ENCODE measurements around the gene FPGT.
"Not testable (repeated sequence)": the region's sequence is repeated elsewhere in the genome, so short reads cannot be mapped to it uniquely, and the experiment has no call there.

The FPGT gene

GRCh38 chr1:74197657-74198552 lies at the start of gene FPGT, which contains the start of gene LRRIQ3:
TSS of gene FPGT (plus strand) at chr1:74198242. CDS start at chr1:74198279, 37 bp downstream.
TSS of gene LRRIQ3 (minus strand) at chr1:74198176. CDS start at chr1:74183684, 14,492 bp downstream.
- Histone ChIP-seq H3K36me3 (ENCODE audit: insufficient read depth, low read length) (no peaks in the 10 kb centered on the region), H3K27me3 (ENCODE audit: insufficient read depth, low read length) (no peaks in the 10 kb centered on the region), H3K4me1 (ENCODE audit: insufficient read depth, low read length) (no peaks in the 10 kb centered on the region), H3K9me3 (ENCODE audit: low read length) (no peaks in the 10 kb centered on the region), H3K4me3 (ENCODE audit: low read length) (peak within 1 kb of the TSS; percentile 54), H2AFZ (ENCODE audit: low read depth, low read length) (peak within 1 kb of the TSS; percentile 23)

- peaks cover 7% of the 10 kb centered on the region for H3K4me1 ChIP-seq (ENCODE audit: insufficient read depth, low read length)
- H3K27me3 ChIP-seq (ENCODE audit: insufficient read depth, low read length) = no peaks in the 10 kb centered on the region
- H3K4me3 ChIP-seq (ENCODE audit: low read length) = no peak overlapping the region
- no peak overlapping the region for H2AFZ ChIP-seq (ENCODE audit: low read depth, low read length)
- no peaks in the 10 kb centered on the region for H3K9me3 ChIP-seq (ENCODE audit: low read length)
- no peaks in the 10 kb centered on the region for H3K36me3 ChIP-seq (ENCODE audit: insufficient read depth, low read length)
Measured at GRCh38 chr1:74160046-74160445, 38.0 kb upstream of the FPGT start.

- Histone ChIP-seq H3K4me3 (ENCODE audit: low read length) (no peak overlapping the region), H3K27me3 (ENCODE audit: insufficient read depth, low read length) (no peaks in the 10 kb centered on the region), H3K9me3 (ENCODE audit: low read length) (no peaks in the 10 kb centered on the region), H3K36me3 (ENCODE audit: insufficient read depth, low read length) (no peaks in the 10 kb centered on the region), H3K4me1 (ENCODE audit: insufficient read depth, low read length) (peaks cover 7% of the 10 kb centered on the region), H2AFZ (ENCODE audit: low read depth, low read length) (no peak overlapping the region)
Measured at GRCh38 chr1:74161497-74161896, 36.5 kb upstream of the FPGT start.

GRCh38 chr1:74162333-74162732 lies 35.7 kb upstream of the FPGT start:
- Histone ChIP-seq H3K27me3 (ENCODE audit: insufficient read depth, low read length) (no peaks in the 10 kb centered on the region), H3K4me1 (ENCODE audit: insufficient read depth, low read length) (peaks cover 7% of the 10 kb centered on the region), H2AFZ (ENCODE audit: low read depth, low read length) (no peak overlapping the region), H3K9me3 (ENCODE audit: low read length) (no peaks in the 10 kb centered on the region), H3K36me3 (ENCODE audit: insufficient read depth, low read length) (no peaks in the 10 kb centered on the region), H3K4me3 (ENCODE audit: low read length) (no peak overlapping the region)

GRCh38 chr1:74174423-74174822 lies 23.6 kb upstream of the FPGT start:
- not testable (repeated sequence) for H3K4me1 ChIP-seq (ENCODE audit: insufficient read depth, low read length); H3K36me3 ChIP-seq (ENCODE audit: insufficient read depth, low read length); H3K9me3 ChIP-seq (ENCODE audit: low read length); H2AFZ ChIP-seq (ENCODE audit: low read depth, low read length); H3K4me3 ChIP-seq (ENCODE audit: low read length); H3K27me3 ChIP-seq (ENCODE audit: insufficient read depth, low read length)

GRCh38 chr1:74180490-74180889 lies 17.6 kb upstream of the FPGT start:
- no peak overlapping the region for H3K4me3 ChIP-seq (ENCODE audit: low read length)
- H2AFZ ChIP-seq (ENCODE audit: low read depth, low read length) = no peak overlapping the region
- H3K9me3 ChIP-seq (ENCODE audit: low read length) = no peaks in the 10 kb centered on the region

GRCh38 chr1:74193908-74194307 lies 4.1 kb upstream of the FPGT start:
- H3K36me3 ChIP-seq (ENCODE audit: insufficient read depth, low read length) = no peaks in the 10 kb centered on the region
- H3K9me3 ChIP-seq (ENCODE audit: low read length) = no peaks in the 10 kb centered on the region
- no peaks in the 10 kb centered on the region for H3K27me3 ChIP-seq (ENCODE audit: insufficient read depth, low read length)

More at GRCh38 chr1:74180490-74180889, 17.6 kb upstream of the FPGT start:
- H3K4me1 ChIP-seq (ENCODE audit: insufficient read depth, low read length) = no peaks in the 10 kb centered on the region
- H3K27me3 ChIP-seq (ENCODE audit: insufficient read depth, low read length) = no peaks in the 10 kb centered on the region
- no peaks in the 10 kb centered on the region for H3K36me3 ChIP-seq (ENCODE audit: insufficient read depth, low read length)

GRCh38 chr1:74195339-74195738 lies 2.7 kb upstream of the FPGT start:
- H3K36me3 ChIP-seq (ENCODE audit: insufficient read depth, low read length) = no peaks in the 10 kb centered on the region
- H3K9me3 ChIP-seq (ENCODE audit: low read length) = no peaks in the 10 kb centered on the region
- no peaks in the 10 kb centered on the region for H3K27me3 ChIP-seq (ENCODE audit: insufficient read depth, low read length)
- no peak overlapping the region for H2AFZ ChIP-seq (ENCODE audit: low read depth, low read length)
- no peak overlapping the region for H3K4me3 ChIP-seq (ENCODE audit: low read length)
- no peaks in the 10 kb centered on the region for H3K4me1 ChIP-seq (ENCODE audit: insufficient read depth, low read length)

More at GRCh38 chr1:74193908-74194307, 4.1 kb upstream of the FPGT start:
- no peak overlapping the region for H2AFZ ChIP-seq (ENCODE audit: low read depth, low read length)
- H3K4me1 ChIP-seq (ENCODE audit: insufficient read depth, low read length) = no peaks in the 10 kb centered on the region
- H3K4me3 ChIP-seq (ENCODE audit: low read length) = no peak overlapping the region

- Histone ChIP-seq H3K4me1 (ENCODE audit: insufficient read depth, low read length) (no peaks in the 10 kb centered on the region), H3K4me3 (ENCODE audit: low read length) (no peak overlapping the region), H3K36me3 (ENCODE audit: insufficient read depth, low read length) (no peaks in the 10 kb centered on the region), H2AFZ (ENCODE audit: low read depth, low read length) (peak overlapping the region; percentile 23), H3K27me3 (ENCODE audit: insufficient read depth, low read length) (no peaks in the 10 kb centered on the region), H3K9me3 (ENCODE audit: low read length) (no peaks in the 10 kb centered on the region)
Measured at GRCh38 chr1:74197255-74197654, 787 bp upstream of the FPGT start.

GRCh38 chr1:74199504-74199903 lies 1.5 kb downstream of the FPGT start:
- Histone ChIP-seq H2AFZ (ENCODE audit: low read depth, low read length) (no peak overlapping the region), H3K9me3 (ENCODE audit: low read length) (no peaks in the 10 kb centered on the region), H3K27me3 (ENCODE audit: insufficient read depth, low read length) (no peaks in the 10 kb centered on the region), H3K4me1 (ENCODE audit: insufficient read depth, low read length) (no peaks in the 10 kb centered on the region), H3K4me3 (ENCODE audit: low read length) (no peak overlapping the region), H3K36me3 (ENCODE audit: insufficient read depth, low read length) (no peaks in the 10 kb centered on the region)

- Histone ChIP-seq H3K36me3 (ENCODE audit: insufficient read depth, low read length) (no peaks in the 10 kb centered on the region), H3K9me3 (ENCODE audit: low read length) (no peaks in the 10 kb centered on the region), H3K4me3 (ENCODE audit: low read length) (no peak overlapping the region), H2AFZ (ENCODE audit: low read depth, low read length) (peak overlapping the region; percentile 26), H3K27me3 (ENCODE audit: insufficient read depth, low read length) (no peaks in the 10 kb centered on the region), H3K4me1 (ENCODE audit: insufficient read depth, low read length) (peaks cover 10% of the 10 kb centered on the region)
Measured at GRCh38 chr1:74205266-74205665, 7.2 kb downstream of the FPGT start.

- H2AFZ ChIP-seq (ENCODE audit: low read depth, low read length) = no peak overlapping the region
- no peaks in the 10 kb centered on the region for H3K27me3 ChIP-seq (ENCODE audit: insufficient read depth, low read length)
- H3K4me1 ChIP-seq (ENCODE audit: insufficient read depth, low read length) = peaks cover 2% of the 10 kb centered on the region
- H3K36me3 ChIP-seq (ENCODE audit: insufficient read depth, low read length) = no peaks in the 10 kb centered on the region
- no peak overlapping the region for H3K4me3 ChIP-seq (ENCODE audit: low read length)
- H3K9me3 ChIP-seq (ENCODE audit: low read length) = no peaks in the 10 kb centered on the region
Measured at GRCh38 chr1:74215229-74215628, 17.2 kb downstream of the FPGT start.

- Histone ChIP-seq H3K4me3 (ENCODE audit: low read length) (no peak overlapping the region), H2AFZ (ENCODE audit: low read depth, low read length) (no peak overlapping the region), H3K9me3 (ENCODE audit: low read length) (no peaks in the 10 kb centered on the region), H3K36me3 (ENCODE audit: insufficient read depth, low read length) (no peaks in the 10 kb centered on the region), H3K4me1 (ENCODE audit: insufficient read depth, low read length) (no peaks in the 10 kb centered on the region), H3K27me3 (ENCODE audit: insufficient read depth, low read length) (no peaks in the 10 kb centered on the region)
Measured at GRCh38 chr1:74222701-74223100, 24.7 kb downstream of the FPGT start.

Measured in neuron (in vitro differentiated cells).